Inferior parietal cortex (tissue), 1 donor: ENCODE measurements around the gene RTN4.
A peak's percentile ranks its signal among the peaks of the same experiment; 100 is the strongest.
"Not testable (repeated sequence)": the region's sequence is repeated elsewhere in the genome, so short reads cannot be mapped to it uniquely, and the experiment has no call there.

Experiments
- DNase-seq: peaks from one replicate; pipeline ENCODE4 v3.0.0-alpha.2; 2016; ENCODE audit errors: extremely low spot score

RTN4 gene

GRCh38 chr2:55050100-55050994 is at the start of gene RTN4:
Gene RTN4 (minus strand): TSS chr2:55050451. CDS start chr2:55050300, 151 bp downstream.
- peak; percentile 98 for DNase-seq

GRCh38 chr2:55099493-55099877 is 49.2 kb upstream of the RTN4 start:
- no peak for DNase-seq

GRCh38 chr2:55097461-55098410 is 47.5 kb upstream of the RTN4 start:
- DNase-seq: no peak

- no peak for DNase-seq
Observed at GRCh38 chr2:55097082-55097460, 46.8 kb upstream of the RTN4 start.

- DNase-seq: no peak
Observed at GRCh38 chr2:55096586-55096985, 46.3 kb upstream of the RTN4 start.

GRCh38 chr2:55093381-55093780 is 43.1 kb upstream of the RTN4 start:
- DNase-seq: no peak

- no peak for DNase-seq
Observed at GRCh38 chr2:55092439-55092838, 42.2 kb upstream of the RTN4 start.

- not testable (repeated sequence) for DNase-seq
Observed at GRCh38 chr2:55091681-55092080, 41.4 kb upstream of the RTN4 start.

GRCh38 chr2:55090702-55091101 is 40.5 kb upstream of the RTN4 start:
- no peak for DNase-seq

GRCh38 chr2:55089726-55090125 is 39.5 kb upstream of the RTN4 start:
- DNase-seq: no peak

- DNase-seq: no peak
Observed at GRCh38 chr2:55088400-55088799, 38.1 kb upstream of the RTN4 start.

- no peak for DNase-seq
Observed at GRCh38 chr2:55087936-55088335, 37.7 kb upstream of the RTN4 start.

GRCh38 chr2:55087501-55087900 is 37.2 kb upstream of the RTN4 start:
- DNase-seq: no peak

- no peak for DNase-seq
Observed at GRCh38 chr2:55085113-55086040, 35.1 kb upstream of the RTN4 start.

- no peak for DNase-seq
Observed at GRCh38 chr2:55084641-55085040, 34.4 kb upstream of the RTN4 start.

GRCh38 chr2:55080204-55080738 is 30.0 kb upstream of the RTN4 start:
- no peak for DNase-seq

- DNase-seq: no peak
Observed at GRCh38 chr2:55078956-55079355, 28.7 kb upstream of the RTN4 start.

GRCh38 chr2:55076721-55077120 is 26.5 kb upstream of the RTN4 start:
- no peak for DNase-seq

GRCh38 chr2:55076019-55076418 is 25.8 kb upstream of the RTN4 start:
- DNase-seq: not testable (repeated sequence)

GRCh38 chr2:55073000-55073983 is 23.0 kb upstream of the RTN4 start:
- DNase-seq: no peak
